Measurements from ENCODE around the gene USF1.

USF1 gene
- 73.6 to 88.3 reads per million in 2 donors for total RNA-seq

DNA sequence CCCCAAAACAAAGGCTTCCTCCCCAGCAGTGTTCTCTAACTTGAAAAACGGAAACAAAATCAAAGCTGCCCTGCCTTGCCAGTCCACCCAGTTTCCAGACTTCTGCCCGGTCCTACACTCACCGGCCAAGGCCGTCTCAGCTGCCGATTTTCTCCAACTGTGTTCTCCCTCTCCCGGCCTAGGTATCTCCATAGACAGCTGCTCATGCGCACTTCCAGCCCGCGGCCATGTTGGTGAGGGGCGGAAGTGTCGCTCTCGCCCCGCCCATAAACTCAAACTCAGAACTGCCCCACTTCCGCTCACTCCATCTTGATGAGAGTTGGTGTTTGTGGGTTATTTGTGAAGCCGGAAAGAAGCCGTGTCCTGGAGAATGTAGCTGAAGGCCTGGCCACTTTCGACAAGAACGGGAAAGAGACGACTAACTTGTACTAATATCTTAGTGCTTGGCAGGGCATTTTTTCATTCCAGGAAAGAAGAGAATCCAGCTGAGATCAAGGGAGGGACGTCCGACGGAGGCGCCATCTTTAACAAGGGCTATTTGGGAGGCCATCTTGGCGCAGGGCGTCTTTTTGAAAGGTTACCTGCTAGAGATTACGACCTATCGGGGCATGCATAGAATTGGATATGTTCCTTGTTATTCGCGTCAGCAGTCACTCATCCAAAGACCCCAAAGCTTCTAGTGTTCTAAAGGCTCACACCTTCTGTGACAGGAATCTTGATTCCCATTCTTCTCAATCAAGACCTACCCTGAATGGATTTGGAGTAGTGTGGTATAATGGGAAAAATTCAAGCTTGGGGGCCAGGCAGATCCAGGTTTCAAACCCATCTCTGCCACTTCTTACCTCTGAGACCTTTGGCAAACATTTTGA lies at the start of gene USF1:
Gene USF1 (minus strand): TSS at position 242 of the 869 bp plus-strand sequence. CDS start 2,702 bp downstream, outside the sequence.
- peak; percentile 84 for DNase-seq

GRCh38 chr1:161095230-161095629 lies 49.5 kb upstream of the USF1 start:
- DNase-seq, result no peak

DNA sequence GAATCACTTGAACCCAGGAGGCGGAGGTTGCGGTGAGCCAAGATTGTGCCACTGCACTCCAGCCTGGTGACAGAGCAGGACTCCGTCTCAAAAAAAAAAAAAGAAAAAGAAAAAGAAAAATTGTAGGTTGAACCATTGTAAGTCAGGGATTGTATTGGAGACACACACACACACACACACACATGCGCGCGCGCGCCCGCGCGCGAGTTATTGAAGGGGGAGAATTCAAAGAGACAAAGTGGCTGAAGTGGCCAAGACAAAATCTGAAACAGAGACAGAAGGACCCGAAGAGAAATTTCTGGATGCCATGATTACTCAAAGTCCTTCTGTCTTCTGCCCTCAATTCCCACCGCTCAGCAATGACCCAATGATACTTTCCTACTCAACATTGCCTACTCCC lies 48.7 kb upstream of the USF1 start:
- no peak for DNase-seq

DNA sequence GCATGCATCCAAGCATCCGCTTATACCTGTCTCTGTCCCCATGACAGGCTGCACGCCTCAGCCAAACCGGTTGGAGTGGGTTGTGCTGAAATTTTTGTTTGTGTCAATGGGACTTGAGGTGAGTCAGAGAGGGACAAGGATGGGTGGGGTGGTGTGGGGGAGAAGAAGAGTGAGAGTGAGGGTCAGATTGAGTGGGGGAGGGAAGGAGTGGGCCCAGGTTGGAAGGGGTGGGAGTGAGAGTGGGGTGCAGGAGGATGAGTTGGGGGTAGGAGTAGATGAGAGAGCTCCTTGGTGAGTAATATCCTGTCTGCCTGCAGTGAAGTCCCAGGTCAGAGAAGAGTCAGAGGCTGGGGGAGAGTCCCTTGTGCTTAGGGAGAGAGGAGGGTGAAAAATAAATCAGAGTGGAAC lies 46.8 kb upstream of the USF1 start:
- no peak for DNase-seq

DNA sequence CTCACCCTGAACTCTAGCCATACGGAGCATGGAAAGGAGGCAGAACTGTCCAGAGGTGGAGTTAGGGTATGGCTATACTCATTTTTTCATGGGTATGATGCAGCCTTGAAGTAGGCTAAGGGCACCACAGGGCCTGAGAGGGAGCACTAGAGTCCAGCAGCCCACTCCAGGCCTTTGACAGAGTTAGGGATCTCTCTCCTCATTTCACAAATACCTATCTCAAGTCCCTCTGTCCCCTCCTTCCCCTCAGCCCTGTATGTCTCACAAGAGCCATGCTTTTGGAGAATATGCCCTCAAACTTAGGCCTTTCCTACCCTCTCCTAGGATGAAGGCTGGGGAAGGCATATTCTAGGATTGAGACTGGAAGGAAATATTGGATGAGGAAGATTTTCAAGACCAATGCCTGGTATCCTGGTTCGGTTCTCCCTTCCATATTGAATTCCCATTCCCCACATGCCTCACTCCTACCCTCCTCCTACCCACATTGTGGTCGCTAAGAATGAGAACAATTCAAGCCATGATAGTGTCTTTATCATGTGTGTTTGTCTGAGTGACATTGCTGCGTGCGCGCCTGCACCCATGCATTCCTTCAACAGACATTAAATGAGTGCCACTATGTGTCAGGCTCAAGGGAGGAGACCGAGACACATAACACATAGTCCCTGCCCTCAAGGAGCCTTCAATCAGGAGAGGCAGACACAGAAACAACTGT lies 46.2 kb upstream of the USF1 start:
- DNase-seq, result no peak

GRCh38 chr1:161091093-161091492 lies 45.3 kb upstream of the USF1 start:
- no peak for DNase-seq

DNA sequence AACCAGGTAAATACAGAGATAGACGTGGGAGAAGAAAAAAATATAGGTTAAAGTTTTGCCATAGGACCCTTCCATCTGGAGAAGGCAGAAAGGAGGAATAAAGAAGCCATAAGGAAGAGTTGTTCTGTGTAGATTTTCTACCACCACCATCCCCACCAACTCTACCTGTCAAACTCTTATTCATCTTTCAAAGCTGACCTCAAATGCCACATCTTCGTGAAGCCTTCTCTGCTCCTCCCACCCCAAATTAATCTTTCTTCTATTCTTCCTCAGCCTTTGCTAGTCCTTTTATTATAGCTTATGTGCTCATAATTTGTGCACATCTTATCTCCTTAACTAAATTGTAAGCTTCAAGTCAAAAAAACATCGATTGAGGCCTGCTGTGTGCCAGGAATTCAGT lies 44.8 kb upstream of the USF1 start:
- no peak for DNase-seq

DNA sequence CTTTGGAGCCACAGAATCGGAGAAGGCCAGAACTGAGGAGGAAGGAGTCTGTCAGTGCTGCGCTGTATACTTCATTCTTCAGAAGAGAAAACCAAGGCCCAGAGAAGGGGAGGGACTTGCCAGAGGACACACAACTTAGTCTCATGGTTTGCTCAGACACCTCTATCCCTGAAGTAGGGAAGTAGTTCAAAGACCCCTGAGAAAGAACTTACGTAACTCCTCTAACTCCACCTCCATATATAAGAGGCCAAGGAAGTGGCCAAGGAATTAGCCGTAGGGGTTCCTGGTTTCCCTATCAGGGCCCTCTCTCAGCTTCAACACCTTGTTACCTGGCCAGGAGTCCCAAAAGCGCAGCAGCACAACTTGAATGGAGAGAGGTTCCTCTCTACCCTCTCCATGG lies 44.2 kb upstream of the USF1 start:
- no peak for DNase-seq

GRCh38 chr1:161089251-161089924 lies 43.6 kb upstream of the USF1 start, which contains the start of gene NECTIN4:
Gene NECTIN4, minus strand, starts transcription at chr1:161089558. Its CDS starts 262 bp downstream, at chr1:161089296.
- no peak for DNase-seq

GRCh38 chr1:161088587-161089110 lies 42.9 kb upstream of the USF1 start:
- no peak for DNase-seq

GRCh38 chr1:161086457-161086856 lies 40.7 kb upstream of the USF1 start:
- DNase-seq, result no peak

GRCh38 chr1:161085165-161085564 lies 39.4 kb upstream of the USF1 start:
- DNase-seq, result no peak

- DNase-seq, result no peak
Observed at GRCh38 chr1:161084597-161084988, 38.8 kb upstream of the USF1 start.

GRCh38 chr1:161083748-161084596 lies 38.2 kb upstream of the USF1 start:
- no peak for DNase-seq

- no peak for DNase-seq
Observed at GRCh38 chr1:161082996-161083747, 37.4 kb upstream of the USF1 start.

DNA sequence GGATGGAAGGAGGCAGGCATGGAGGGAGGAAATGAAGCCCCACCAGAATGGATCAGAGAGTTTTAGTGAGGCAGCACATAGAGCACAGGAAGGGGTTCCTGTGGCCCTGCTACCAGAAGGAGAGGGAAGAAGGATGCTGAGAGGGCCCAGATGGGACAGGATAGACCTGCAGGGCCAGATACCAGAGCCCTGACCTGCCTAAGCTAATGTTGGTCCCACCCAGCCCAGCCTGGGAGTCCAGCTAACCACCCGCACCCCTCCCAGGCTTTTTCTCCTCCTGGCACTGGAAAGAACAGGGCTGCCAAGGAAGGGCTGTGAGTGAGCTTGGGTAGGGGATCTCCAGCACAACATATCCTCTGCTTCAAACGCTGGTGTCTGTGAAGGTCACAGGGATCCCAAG lies 36.7 kb upstream of the USF1 start:
- DNase-seq, result no peak

- DNase-seq, result no peak
Observed at GRCh38 chr1:161081519-161081918, 35.7 kb upstream of the USF1 start.

DNA sequence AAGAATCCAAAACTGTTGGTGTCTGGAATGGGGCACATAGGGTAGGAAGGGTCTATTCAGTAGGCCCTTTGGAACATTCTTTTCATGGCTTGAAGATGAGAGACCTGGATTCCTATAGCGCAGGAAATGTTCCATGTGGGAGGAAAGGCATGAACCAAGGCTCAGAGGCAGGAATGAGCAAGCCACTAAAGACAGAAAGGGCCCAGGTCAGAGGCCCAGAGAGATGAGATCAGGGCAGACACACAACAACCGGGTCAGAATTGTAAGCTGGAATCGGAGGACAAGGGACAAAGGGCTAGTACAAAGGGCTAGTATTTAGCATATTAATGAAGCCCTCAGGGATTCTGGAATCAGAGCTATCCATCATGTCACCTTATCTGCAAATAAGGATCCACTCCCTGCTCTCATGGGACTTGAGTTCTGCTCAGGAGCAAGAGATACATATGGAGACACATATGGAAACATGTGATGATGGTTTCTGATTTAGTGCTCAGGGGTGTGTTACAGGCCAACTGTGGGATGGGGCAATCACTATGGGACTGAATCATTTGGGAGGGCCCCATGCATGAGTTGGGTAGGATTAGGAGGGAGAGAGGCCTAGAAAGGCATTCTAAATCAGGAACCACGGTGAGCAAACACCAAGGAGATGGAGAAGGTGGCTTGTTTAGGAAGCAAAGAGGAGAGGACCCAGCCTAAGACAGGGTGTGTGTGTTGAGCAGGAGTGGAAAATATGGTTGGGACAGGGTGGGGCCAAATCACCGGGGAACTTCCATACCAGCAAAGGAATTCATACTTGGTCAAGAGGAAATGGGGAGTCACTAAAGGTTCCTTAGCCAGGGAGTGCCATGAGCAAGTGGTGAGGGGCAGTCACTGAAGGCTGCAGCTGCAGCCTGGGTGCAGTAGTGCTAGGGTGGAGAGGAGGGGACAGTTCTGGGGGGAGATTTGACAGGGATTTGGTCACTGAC lies 34.9 kb upstream of the USF1 start:
- no peak for DNase-seq

DNA sequence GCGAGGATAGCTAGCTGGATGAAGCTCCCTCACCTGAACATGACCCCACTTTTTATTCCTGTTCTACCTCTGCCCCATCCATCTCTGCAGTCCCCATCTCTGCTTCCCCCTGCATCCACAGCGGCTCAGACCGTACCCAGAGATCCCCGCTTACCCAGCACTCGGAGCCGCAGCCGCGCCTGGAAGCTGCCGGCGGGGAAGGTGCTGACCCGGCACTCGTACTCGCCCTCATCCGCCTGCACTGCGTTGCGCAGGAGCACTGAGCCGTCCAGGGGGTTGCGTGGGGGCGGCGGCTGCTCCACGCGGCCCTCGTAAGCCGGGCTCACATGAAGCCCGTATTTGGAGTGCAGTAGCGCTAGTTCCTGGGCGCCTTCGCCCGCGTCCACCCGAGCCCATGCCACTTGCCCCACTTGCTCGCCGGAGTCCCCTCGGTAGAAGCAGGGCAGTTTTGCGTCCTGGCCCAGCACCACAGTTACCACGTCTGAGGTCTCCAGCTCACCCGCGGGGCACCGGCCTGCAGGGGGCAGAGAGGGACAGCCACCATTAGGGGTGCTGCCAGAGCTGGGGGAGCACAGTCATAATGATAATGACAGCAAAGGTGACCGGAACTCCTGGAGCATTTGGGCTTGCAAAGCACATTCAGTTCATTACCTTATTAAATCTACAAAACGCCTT lies 33.8 kb upstream of the USF1 start:
- DNase-seq, result no peak

DNA sequence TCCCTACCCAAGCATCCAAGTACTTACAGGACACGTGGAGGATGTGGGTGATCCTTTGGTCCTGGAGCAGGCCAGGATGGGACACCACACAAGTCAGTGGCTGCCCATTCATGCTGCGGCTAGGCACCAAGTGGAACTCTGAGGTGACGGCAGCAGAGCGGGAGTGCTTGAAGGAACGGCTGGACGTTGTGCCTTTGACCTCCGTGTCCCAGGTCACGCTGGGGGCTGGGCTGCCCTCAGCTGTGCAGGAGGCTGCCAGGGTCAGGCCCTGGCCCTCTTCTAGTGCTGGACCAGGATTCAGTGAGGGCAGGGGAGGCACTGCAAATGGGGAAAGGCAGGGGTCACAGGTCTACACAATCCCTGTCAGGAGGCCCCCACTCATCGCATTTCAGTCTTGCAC lies 31.6 kb upstream of the USF1 start:
- no peak for DNase-seq

Measured in T-helper 9 cell (primary cell).